BE2C (cell line): ENCODE measurements around the gene CD99.
"Not testable (repeated sequence)": the region's sequence is repeated elsewhere in the genome, so short reads cannot be mapped to it uniquely, and the experiment has no call there.

Experiments used
- DNase-seq: peaks from one replicate; pipeline ENCODE4 v3.0.0-alpha.2; 2020
- H3K27me3 ChIP-seq: fragments of 250-450 bp; sonication (Bioruptor Pico); 2 replicates; pipeline ENCODE4 v1.5.1; 2020; ENCODE audit warnings: mild to moderate bottlenecking
- H3K36me3 ChIP-seq: fragments of 250-450 bp; sonication (Bioruptor Pico); 2 replicates; pipeline ENCODE4 v1.5.1; 2020; ENCODE audit warnings: mild to moderate bottlenecking
- H3K4me1 ChIP-seq: fragments of 250-450 bp; sonication (Bioruptor Pico); 2 replicates; pipeline ENCODE4 v1.5.1; 2020
- H3K4me3 ChIP-seq: 2 replicates; pipeline ENCODE4 v1.5.1; 2011; ENCODE audit warnings: low read depth, low read length
- H3K9me3 ChIP-seq: fragments of 250-450 bp; sonication (Bioruptor Pico); 2 replicates; pipeline ENCODE4 v1.5.1; 2020
- TF ChIP-seq, protein P1 (sequence below): IDR thresholded peaks from 2 replicates; pipeline ENCODE4 v1.5.1; 2012; ENCODE audit warnings: mild to moderate bottlenecking, low read depth, low read length

Gene CD99

DNA sequence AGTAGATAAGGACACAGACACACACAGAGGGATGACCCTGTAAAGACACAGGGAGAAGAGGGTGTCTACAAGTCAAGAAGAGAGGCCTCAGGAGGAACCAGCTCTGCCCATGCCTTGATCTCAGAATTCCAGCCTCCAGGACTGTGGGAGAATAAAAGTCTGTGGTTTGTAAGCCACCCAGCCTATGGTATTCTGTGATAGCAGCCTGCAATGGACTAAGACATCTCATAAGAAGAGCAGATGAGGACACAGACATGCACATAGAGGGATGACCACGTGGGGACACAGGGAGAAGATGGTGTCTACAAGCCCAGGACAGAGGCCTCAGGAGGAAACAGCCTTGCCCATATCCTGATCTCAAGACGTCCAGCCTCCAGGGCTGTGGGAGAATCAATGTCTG is 70.2 kb downstream of the CD99 start:
- H3K36me3 ChIP-seq: no peaks in the 10 kb centered on the region
- H3K4me3 ChIP-seq: no peak overlapping the region
- H3K27me3 ChIP-seq: no peaks in the 10 kb centered on the region
- TF ChIP-seq, protein P1, sequence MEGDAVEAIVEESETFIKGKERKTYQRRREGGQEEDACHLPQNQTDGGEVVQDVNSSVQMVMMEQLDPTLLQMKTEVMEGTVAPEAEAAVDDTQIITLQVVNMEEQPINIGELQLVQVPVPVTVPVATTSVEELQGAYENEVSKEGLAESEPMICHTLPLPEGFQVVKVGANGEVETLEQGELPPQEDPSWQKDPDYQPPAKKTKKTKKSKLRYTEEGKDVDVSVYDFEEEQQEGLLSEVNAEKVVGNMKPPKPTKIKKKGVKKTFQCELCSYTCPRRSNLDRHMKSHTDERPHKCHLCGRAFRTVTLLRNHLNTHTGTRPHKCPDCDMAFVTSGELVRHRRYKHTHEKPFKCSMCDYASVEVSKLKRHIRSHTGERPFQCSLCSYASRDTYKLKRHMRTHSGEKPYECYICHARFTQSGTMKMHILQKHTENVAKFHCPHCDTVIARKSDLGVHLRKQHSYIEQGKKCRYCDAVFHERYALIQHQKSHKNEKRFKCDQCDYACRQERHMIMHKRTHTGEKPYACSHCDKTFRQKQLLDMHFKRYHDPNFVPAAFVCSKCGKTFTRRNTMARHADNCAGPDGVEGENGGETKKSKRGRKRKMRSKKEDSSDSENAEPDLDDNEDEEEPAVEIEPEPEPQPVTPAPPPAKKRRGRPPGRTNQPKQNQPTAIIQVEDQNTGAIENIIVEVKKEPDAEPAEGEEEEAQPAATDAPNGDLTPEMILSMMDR: no peak
- no peak for DNase-seq
- no peaks in the 10 kb centered on the region for H3K9me3 ChIP-seq
- no peaks in the 10 kb centered on the region for H3K4me1 ChIP-seq

DNA sequence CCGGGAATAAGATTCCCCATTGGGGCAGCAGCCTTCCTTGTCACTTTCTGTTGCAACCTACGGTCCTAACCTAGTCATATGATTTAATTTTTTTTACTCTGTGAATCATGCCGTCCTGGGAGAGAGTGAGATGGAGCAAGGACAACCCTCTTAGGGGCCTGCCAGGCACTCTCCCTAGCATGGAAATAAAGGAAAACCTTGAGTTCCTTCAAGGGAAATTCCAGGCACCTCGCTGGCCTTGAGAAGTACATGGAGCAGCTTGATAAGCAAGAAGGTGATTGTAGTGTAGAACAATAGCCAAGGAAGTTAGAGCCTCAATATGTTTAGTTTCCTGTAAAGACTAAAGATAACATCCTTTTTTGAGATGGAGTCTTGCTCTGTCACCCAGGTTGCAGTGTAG is 71.6 kb downstream of the CD99 start:
- not testable (repeated sequence) for H3K9me3 ChIP-seq, H3K27me3 ChIP-seq, H3K4me1 ChIP-seq, DNase-seq, H3K4me3 ChIP-seq, H3K36me3 ChIP-seq

DNA sequence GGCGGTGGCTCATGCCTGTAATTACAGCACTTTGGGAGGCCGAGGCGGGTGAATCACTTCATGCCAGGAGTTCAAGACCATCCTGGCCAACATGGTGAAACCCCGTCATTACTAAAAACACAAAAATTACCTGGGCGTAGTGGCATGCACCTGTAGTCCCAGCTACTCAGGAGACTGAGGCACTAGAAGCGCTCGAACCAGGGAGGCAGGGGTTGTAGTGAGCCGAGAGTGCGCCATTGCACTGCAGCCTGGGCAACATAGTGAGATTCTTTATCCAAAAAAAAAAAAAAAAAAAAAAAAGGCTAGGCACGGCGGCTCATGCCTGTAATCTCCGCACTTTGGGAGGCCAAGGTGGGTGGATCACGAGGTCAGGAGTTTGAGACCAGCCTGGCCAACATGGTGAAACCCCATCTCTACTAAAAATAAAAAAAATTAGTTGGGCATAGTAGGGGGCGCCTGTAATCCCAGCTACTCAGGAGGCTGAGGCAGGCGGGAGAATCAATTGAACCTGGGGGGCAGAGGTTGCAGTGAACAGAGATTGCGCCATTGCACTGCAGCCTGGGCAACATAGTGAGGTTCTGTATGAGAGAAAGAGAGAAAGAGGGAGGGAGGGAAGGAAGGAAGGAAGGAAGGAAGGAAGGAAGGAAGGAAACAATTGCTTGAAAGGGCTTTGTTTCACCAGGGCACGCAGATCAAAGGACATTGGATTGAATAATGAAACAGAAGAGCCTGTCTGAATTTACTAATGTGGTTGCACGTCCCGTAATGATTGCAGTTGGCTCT is 73.9 kb downstream of the CD99 start:
- H3K27me3 ChIP-seq, H3K36me3 ChIP-seq, H3K4me3 ChIP-seq, DNase-seq, H3K4me1 ChIP-seq, H3K9me3 ChIP-seq: not testable (repeated sequence)

DNA sequence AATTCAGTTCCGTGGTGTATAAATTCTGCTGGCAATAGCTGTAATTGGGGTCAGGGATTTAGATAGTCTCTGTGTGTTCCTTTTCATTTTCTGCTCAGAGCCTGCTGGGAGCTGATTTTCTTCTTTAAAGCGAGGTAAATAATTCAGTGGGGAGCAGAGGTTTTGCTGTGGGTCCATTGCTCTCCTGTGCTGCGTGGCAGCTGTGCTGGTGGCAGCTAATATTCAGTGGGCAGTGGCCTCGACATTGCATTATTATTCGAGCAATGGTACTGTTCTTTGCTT is 74.4 kb downstream of the CD99 start:
- TF ChIP-seq, protein P1: no peak
- Histone ChIP-seq H3K4me3 (no peak overlapping the region), H3K9me3 (no peaks in the 10 kb centered on the region), H3K4me1 (no peaks in the 10 kb centered on the region), H3K36me3 (no peaks in the 10 kb centered on the region), H3K27me3 (no peaks in the 10 kb centered on the region)
- DNase-seq: no peak

DNA sequence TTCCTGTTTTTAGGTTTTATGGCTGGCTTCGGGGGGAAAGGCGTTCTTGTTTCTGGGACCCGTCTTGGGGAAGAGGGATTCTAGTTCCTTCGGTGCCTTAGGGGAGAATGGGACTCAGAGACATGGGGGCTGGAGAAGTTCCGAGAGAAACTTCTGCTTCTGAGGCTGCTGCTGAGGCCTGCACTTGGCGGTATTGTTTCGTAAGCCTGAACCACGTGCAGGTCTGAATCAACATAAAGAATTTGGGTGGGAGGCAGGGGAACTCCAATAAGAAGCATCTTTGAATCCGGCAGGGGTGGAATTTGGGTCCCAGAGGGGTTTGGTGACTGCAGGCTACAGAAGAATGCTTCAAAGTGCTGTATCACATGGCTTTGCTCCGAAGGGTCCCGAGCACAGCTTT is 75.8 kb downstream of the CD99 start:
- DNase-seq: no peak
- no peaks in the 10 kb centered on the region for H3K9me3 ChIP-seq
- H3K4me3 ChIP-seq: no peak overlapping the region
- H3K4me1 ChIP-seq: no peaks in the 10 kb centered on the region
- no peaks in the 10 kb centered on the region for H3K36me3 ChIP-seq
- TF ChIP-seq, protein P1: no peak
- no peaks in the 10 kb centered on the region for H3K27me3 ChIP-seq

DNA sequence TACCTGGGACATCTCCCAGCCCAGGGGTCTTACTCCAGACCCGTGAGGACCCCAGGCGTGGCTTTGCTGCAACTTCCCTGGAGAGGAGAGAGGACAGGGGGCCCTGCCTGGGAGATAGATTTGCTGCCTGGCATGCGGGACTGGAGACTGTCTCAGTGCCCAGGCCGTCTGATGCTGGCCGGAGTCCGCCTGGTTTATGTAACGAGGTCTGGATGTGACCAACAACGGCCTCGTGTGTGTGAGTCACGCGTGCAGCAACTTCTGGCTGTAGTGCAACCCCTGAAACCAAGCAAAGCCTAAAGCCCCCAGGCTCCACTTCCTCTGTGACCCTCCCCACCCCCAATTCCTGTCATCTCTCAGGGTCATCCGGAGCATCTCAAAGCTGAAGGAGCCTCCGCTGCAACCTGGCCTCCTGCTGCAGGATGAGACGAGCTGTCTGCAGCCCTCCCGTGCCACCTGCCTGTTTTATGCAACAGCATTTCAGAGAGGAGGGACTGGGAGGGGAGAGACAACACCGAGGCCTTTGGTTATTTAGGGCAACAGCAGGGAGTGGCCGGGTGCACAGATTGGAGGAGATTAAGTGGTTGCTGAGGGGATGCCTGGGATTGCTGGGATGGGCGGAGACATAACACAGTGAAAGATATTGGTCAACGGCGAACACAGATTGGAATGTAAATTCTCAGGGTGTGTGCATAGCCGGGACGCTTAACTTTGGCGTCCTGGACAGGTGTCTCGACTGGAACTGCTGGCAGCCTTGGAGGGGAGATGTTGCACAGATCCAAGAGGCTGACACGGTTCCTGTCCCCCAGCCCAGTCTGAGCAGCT is 76.7 kb downstream of the CD99 start:
- TF ChIP-seq, protein P1: no peak
- Histone ChIP-seq H3K36me3 (no peaks in the 10 kb centered on the region), H3K27me3 (no peaks in the 10 kb centered on the region), H3K4me3 (no peak overlapping the region), H3K4me1 (no peaks in the 10 kb centered on the region), H3K9me3 (no peaks in the 10 kb centered on the region)
- DNase-seq: no peak

DNA sequence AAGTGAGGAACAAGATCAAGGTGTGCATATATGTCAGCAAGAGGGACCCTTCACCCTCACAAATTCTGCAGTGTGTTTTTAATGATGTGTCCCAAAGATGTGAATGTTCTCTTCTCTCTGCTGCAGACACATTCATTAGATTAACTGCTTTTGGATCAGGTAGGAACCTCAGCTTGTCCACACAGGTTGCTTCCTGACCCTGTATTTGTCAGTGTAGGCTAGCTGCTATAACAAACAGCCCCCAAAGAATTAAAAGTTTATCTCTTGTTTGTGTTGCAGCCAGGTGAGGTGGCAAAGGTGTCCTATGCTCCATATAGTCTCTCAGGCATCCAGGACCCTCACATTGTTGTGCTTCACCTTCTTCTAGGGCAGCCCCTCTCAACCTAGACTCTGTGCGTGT is 78.5 kb downstream of the CD99 start:
- Histone ChIP-seq H3K27me3 (no peaks in the 10 kb centered on the region), H3K4me3 (no peak overlapping the region), H3K4me1 (no peaks in the 10 kb centered on the region), H3K36me3 (no peaks in the 10 kb centered on the region), H3K9me3 (no peaks in the 10 kb centered on the region)
- DNase-seq: no peak
- TF ChIP-seq, protein P1: no peak

DNA sequence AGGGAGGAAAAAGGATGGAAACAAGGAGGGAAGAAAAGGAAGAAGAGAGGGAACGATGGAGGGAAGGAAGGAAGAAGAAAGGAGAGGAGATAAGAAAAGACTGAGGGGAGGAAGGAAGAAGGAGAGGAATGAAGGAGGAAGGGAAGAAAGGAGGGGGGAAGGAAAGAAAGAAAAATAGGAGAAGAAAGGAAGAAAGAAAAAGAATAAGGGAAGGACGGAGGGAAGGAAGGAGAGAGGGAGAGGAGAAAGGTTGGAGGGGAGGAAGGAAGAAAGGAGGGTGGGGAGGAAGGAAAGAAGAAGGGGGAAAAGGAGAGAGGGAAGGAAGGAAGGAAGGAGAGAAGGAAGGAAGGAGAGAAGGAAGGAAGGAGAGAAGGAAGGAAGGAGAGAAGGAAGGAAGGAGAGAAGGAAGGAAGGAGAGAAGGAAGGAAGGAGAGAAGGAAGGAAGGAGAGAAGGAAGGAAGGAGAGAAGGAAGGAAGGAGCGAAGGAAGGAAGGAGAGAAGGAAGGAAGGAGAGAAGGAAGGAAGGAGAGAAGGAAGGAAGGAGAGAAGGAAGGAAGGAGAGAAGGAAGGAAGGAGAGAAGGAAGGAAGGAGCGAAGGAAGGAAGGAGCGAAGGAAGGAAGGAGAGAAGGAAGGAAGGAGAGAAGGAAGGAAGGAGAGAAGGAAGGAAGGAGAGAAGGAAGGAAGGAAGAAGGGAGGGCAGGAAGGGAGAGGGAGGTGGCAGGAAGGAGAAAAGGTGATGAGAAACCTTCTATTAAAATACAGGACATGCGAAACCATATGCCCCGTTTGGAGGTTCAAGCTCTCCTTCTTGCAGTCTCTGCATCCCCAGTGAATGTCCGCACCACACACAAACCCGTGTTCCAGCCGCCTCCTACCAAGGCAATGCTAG is 82.3 kb downstream of the CD99 start:
- not testable (repeated sequence) for H3K27me3 ChIP-seq, H3K9me3 ChIP-seq, H3K4me3 ChIP-seq, H3K36me3 ChIP-seq, H3K4me1 ChIP-seq, DNase-seq
